ENCODE measurements around the gene CD34.

DNA sequence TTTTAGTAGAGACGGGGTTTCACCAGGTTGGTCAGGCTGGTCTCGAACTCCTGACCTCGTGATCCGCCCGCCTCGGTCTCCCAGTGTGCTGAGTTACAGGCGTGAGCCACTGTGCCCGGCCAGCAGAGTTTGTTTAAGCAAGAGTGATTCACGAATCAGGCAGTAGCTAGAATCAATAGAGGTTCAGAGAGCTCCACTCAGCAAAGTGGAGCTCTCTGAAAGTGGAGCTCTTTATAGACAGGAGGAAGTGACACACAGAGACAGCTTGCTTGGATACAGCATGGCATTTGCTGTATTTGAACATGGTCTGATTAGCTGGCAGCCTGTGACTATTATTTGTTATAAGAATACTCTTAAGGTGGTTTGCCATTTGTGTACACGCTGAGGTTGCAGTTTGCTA, 27.1 kb upstream of the CD34 start:
- TF ChIP-seq, protein P1, sequence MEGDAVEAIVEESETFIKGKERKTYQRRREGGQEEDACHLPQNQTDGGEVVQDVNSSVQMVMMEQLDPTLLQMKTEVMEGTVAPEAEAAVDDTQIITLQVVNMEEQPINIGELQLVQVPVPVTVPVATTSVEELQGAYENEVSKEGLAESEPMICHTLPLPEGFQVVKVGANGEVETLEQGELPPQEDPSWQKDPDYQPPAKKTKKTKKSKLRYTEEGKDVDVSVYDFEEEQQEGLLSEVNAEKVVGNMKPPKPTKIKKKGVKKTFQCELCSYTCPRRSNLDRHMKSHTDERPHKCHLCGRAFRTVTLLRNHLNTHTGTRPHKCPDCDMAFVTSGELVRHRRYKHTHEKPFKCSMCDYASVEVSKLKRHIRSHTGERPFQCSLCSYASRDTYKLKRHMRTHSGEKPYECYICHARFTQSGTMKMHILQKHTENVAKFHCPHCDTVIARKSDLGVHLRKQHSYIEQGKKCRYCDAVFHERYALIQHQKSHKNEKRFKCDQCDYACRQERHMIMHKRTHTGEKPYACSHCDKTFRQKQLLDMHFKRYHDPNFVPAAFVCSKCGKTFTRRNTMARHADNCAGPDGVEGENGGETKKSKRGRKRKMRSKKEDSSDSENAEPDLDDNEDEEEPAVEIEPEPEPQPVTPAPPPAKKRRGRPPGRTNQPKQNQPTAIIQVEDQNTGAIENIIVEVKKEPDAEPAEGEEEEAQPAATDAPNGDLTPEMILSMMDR (conservative IDR thresholded peaks at IDR 0.05): no peak
- no peak for TF ChIP-seq EZH2 (IDR thresholded peaks at IDR 0.05; ENCODE audit: low read depth)

Measured in PC-9 (cell line).